Epidermal melanocyte (primary cell): ENCODE measurements around the gene NCKAP5.

Experiments
- DNase-seq: peaks from one replicate; pipeline ENCODE4 v3.0.0; 2011; ENCODE audit warnings: low spot score; ENCODE audit not compliant: insufficient read length

The NCKAP5 gene

DNA sequence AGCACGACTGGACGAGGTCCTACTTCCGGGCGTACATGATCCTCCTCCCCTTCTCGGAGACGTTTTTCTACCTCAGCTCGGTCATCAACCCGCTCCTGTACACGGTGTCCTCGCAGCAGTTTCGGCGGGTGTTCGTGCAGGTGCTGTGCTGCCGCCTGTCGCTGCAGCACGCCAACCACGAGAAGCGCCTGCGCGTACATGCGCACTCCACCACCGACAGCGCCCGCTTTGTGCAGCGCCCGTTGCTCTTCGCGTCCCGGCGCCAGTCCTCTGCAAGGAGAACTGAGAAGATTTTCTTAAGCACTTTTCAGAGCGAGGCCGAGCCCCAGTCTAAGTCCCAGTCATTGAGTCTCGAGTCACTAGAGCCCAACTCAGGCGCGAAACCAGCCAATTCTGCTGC is 923.1 kb downstream of the NCKAP5 start:
- DNase-seq, result no peak

GRCh38 chr2:132642415-132642814 is 925.8 kb downstream of the NCKAP5 start:
- DNase-seq, result no peak

DNA sequence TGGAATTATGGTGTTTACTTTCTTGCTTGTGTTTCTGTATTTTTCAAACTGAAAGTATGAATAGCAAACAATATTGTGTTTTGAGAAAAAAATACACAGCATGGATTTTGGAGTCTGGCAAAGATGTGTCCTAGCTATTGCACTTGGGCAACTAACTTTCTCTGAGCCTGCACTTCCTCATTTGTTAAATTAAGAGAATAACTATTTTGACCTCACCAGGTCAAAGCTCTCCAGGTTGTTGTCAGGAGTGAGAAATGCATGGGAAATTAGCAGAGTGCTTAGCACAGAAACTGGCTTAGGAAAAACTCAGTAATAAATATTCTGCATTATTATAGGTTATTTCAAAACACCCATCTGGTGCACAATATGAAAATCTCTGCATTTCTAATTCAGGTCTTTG is 926.4 kb downstream of the NCKAP5 start:
- no peak for DNase-seq

DNA sequence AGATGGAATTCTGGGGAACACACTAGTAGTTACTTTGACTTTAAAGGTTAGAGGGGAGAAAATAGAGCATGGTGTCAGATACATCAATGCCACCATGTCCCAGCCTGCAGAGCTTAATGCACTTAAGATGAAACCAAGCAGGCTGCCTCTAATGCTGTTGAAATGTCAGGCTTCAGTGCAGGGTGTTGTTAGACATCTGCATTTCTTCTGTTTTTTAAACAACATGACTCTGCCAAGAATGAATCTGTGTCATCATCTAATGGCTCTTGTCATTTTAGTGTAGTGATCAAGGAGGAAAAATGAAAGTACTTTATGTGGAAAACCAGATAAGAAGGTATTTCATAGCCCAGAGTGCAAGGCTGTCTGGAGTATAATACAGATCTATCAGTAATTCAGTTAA is 928.1 kb downstream of the NCKAP5 start:
- no peak for DNase-seq

DNA sequence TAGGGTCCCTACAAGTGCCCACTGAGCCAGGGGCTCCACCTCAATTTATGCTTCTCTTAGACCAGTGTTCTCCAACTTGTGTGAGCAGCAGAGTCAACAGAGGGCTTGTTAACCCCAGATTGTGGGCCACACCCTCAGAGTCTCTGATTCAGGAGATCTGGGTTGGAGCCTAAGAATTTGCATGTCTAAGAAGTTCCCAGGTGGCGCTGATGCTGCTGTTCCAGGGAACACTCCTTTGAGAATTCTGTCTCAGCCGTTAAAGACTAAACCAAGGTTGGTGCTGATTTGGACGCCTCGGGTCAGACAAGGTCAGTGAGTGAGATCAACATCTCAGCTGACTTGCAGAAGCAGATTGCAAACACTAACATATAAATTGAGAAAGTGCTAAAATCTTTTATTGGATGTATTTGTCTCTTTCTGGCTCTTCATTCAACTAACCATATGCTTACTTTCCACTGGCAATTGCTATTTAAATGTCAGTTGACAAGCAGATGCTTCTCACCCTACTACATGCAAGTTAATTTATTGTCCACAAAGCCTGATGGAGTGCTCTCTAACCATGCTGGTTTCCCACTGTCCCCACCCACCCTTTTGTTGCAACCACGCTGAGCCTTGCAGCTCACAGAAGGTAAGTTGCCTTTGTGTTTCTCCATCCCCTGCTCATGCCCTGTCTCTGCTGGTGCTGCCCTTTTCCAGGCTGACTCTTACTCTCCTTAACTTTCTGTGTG is 929.8 kb downstream of the NCKAP5 start:
- no peak for DNase-seq

DNA sequence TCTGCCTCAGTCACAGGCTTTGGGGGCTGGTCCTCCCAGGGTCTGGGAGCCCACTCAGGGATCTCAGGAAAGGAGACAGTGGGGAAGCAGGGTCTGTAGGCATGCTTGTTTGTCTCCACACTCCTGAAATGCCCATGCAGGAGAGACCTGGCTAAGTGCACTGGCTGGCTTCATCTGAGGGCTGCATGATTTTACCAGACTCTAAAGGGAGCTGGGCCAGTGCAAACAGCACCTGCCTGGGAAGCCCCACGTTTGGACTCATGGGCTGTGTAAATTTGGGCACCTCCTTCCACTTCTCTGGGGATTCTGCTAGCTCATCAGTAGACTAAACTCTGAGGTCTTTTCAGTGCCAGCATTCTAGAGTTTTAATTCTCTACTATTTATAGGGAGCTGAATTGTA is 931.9 kb downstream of the NCKAP5 start:
- DNase-seq, result no peak

DNA sequence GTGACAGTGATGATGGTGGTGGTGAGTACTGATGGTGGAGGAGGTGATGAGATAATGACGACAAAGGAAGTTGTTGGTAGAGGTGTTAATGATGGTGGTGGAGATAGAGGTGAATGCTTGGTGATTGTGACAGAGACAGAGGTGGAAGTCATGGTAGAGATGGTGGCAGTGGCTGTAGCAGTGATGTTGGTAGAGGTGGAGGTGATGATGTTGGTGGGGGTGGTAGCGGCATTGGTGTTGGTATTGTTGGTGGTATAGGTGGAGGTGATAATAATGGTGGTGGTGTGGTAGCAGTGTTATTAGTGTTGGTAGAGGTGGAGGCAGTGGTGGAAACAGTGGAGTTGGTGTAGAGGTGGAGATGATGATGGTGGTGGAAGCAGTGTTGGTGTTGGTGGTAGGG is 934.6 kb downstream of the NCKAP5 start:
- no peak for DNase-seq

DNA sequence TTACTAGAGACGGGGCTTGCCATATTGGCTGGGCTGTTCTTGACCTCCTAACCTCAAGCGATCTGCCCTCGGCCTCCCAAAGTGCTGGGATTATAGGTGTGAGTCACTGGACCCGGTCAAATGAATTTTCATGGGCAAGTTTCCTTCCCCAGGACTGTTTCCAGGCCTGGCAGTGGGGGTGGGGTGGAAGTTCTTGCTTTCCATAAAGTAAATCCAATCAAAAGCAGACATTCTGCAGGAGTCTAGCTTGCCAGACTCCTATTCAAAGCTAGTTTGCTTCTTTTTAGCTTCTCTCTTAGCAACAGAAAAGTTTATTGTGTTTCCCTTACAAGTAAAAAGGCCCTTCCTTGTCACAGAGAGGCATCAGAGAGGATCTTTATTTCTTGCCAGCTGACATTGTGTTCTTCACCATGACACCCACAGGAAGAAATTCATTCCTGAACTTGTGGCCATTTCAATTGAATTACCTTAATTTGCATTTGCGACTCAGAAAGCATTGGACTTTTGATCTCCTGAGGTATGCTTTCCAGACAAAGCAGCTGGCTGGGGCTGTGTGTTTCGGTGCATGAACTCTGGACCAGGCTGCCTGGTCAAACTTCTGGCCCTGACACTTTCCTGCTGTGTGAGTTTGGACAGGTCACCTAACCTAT is 936.1 kb downstream of the NCKAP5 start:
- DNase-seq, result no peak

DNA sequence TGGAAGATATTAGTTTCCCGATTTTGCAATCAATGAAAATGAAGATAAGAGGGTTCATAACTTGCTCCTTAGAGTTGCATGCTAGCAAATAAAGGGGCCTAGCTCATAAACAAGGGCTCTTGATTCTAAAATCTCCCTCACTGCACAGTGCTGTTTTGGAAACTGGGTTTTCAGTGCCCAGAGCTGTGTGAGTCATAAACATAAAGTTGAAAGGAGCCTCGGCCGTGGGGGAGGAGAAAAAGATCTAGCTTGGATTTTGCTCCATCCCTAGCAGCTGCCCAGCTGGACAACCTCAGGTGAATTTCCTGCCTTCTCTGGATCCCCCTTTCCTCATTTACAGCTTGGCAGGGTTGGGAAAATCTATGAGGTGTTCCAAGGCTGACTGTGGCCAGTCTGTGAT is 940.7 kb downstream of the NCKAP5 start:
- DNase-seq, result no peak

- no peak for DNase-seq
These were observed 945.0 kb downstream of the NCKAP5 start for GRCh38 chr2:132623096-132623839.
